VCaP (cell line): ENCODE measurements around the gene CLK3.

ENCODE experiments used
- H3K27ac ChIP-seq: fragments of 450-650 bp; 2 replicates; pipeline ENCODE4 v1.5.1; 2017
- TF ChIP-seq, protein P1 (sequence below): fragments of 450-650 bp; conservative IDR thresholded peaks from 2 replicates; pipeline ENCODE4 v1.5.1; 2017; ENCODE audit warnings: mild to moderate bottlenecking, moderate library complexity

Gene CLK3

DNA sequence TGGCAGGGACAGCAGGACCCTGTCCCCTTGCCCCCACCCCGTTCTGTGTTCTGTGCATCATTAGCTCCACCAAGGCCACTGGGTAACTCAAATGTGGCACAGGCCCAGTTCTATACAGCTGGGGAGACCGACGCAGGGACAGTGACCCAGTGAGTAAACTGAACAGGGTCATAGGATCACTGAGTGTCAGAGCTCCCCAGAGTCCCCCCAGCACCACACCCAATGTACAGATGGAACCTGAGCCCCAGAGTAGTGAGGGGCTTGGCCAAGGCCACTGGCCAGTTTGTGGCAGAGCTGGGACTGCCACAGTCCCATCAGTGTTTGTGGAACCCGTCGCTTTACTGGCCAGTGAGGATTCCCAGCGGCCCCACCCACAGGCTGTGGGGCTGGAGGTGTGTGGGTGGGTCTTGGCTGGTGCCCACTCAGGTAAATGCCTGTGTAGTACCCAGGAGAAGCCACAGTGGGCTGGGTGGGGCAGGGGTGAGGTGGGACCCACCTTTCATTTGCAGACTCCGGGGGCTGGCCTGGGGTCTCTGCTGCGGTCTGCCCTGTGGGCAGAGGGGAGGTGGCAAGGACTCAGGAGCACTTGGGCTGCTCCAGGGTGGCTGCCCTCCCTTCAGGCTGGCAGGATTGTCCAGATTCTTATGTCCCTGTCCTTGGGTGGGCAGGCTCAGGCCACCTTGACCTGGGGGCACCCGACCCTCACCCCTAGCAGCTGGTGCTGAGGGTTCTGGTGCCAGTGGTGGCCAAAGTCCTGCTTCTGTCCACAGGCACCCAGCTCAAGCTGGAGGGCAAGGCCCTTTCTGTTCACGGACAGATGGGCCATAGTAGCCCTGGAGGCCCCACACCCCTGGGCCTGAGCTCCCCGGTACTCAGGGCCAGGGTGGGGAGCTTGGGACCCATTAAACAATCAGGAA, 11.6 kb upstream of the CLK3 start:
- TF ChIP-seq, protein P1, sequence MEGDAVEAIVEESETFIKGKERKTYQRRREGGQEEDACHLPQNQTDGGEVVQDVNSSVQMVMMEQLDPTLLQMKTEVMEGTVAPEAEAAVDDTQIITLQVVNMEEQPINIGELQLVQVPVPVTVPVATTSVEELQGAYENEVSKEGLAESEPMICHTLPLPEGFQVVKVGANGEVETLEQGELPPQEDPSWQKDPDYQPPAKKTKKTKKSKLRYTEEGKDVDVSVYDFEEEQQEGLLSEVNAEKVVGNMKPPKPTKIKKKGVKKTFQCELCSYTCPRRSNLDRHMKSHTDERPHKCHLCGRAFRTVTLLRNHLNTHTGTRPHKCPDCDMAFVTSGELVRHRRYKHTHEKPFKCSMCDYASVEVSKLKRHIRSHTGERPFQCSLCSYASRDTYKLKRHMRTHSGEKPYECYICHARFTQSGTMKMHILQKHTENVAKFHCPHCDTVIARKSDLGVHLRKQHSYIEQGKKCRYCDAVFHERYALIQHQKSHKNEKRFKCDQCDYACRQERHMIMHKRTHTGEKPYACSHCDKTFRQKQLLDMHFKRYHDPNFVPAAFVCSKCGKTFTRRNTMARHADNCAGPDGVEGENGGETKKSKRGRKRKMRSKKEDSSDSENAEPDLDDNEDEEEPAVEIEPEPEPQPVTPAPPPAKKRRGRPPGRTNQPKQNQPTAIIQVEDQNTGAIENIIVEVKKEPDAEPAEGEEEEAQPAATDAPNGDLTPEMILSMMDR = no peak
- H3K27ac ChIP-seq = peak overlapping the region; percentile 19; the same call in 1 of the 2 replicates

DNA sequence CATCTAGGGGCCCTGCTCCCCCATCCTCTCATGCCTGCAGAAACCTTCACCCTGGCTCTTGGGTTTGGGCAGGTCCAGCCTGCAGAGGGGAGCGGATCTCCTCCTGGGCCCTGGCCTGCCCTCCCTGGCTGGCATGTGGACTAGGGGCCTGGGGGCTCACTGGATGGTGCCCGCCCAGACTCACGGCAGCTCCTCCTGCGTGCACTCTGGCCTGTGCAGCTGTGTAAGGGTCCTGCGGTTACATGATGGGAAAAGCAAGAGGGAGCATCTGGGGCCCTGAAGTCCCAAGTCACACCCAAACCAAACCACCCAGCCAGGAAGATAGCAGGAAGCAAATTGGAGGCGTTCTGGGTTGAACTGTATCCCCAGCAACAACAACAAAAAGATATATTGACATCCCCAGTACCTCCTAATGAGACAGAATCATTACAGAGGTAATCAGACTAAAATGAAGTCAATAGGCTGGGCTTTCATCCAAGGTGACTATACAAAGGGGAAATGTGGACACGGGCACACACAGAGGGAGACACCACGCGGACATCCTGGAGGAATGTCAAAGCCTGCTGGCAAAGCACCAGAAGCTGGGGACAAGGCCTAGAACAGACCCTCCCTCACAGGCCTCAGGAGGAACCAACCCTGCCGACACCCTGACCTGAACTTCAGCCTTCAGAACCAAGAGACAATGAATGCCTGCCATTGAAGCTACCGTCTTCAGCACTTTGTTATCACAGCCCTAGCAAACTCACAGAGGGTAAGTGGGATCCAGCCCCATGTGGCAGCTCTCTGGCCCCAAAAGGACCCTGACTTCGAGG, 10.4 kb upstream of the CLK3 start:
- peak overlapping the region; percentile 19; the same call in 1 of the 2 replicates for H3K27ac ChIP-seq
- TF ChIP-seq, protein P1 = no peak

DNA sequence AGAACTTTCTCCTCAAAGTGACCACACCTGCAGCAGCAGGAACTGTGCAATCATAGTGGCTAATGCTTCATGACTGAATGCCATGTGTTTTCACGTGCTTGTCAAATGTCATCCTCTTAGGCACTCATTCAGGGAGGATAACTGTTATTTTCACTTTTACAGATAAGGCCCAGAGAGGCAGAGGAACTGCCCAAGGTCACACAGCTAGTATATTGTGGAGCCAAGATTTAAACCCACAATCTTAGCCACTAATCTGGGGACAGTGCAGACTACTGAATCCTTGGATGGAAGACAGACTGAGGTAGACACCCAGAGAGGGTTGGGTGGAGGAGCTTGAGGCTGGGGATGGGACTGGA, 9.9 kb upstream of the CLK3 start:
- TF ChIP-seq, protein P1 = no peak
- no peak overlapping the region for H3K27ac ChIP-seq

DNA sequence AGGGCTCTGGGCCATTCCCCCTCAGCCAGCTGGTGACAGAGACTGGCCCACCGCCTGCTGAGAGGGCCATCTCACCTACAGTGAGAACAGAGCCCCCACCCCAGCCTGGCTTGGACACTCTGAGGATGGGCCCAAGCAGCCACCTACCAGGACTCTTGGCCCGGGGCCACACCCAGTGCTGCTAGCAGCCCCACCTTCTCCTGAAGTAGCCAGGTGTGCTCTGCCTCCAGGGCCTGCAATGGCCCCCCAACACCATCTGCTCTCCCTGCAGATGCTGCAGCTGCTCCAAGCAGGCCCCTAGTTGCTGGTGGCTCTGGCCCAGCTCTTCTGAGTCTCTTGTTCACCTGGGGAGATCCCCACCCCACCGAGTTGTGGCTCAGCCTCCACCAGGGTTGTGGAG, 6.8 kb upstream of the CLK3 start:
- TF ChIP-seq, protein P1 = no peak
- no peak overlapping the region for H3K27ac ChIP-seq

DNA sequence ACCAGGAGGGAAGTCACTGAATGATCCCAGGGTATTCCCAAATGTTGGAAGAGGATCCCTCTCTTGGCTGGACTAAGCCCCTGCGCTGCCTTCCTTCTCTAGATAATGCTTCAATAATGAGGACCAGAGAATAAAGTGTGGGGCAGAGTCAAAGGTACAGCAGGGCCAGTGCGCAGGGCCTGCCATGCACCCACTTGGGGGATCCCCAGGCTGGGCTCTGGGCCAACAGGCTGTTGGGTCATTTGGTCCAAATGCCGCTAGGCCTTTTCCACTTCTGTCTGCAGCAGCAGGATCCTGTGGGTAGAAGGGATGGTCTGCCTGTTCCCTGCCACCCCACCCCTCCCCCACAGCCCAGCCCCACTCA, 5.7 kb upstream of the CLK3 start:
- no peak overlapping the region for H3K27ac ChIP-seq
- TF ChIP-seq, protein P1 = no peak

DNA sequence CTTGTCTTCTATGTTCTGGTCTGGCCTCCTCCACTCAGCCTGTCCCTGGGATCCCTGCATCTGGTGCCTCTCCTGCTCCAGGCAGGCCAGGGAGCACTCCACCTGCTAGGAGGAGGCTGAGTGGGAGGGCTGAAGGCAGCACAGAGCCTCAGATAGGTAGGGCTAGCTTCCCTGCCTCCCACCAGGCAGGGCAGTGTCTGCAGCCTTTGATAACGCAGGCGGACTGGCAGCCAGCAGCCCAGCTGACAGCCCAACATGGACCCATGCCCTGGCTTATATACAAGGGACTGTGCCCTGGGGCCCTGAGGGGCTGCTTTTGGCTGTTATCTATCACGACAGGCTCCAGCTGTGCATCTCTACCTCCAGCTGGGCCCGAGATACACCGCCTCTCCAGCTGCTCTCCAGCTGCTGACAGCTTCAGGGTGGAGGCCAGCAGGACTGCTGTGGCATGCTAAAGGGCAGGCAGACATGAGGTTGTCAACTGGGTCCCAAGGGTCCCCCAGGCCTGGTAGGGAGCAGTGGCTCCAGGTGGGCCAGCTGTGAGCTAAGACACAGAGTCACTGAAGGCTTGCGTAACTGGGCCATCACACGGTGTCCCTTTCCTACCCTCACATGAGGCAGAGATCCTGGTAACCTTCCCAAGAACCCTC, 5.2 kb upstream of the CLK3 start:
- TF ChIP-seq, protein P1 = no peak
- no peak overlapping the region for H3K27ac ChIP-seq

DNA sequence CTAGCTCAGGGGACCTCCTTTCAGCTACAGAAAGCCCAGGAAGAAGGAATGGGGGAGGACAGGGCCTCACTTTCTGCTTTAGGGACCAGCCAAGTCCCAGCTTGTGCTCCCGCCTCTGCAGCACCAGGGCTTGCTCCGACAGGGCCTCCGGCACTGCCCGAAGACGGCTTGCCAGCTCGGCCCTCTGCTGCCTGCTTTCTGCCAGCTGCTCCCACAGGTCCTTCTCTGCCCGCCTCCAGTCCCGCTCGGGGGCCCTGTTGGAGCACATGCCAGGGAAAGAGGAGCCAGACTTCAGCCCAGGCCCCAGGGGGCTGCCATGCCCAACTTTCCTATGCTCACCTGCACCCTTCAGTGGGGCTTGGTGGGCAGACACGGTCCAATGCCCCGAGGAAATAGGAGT, 4.3 kb upstream of the CLK3 start:
- H3K27ac ChIP-seq = no peak overlapping the region
- TF ChIP-seq, protein P1 = no peak
